ENCODE measurements around the gene DDX39A. TPM values are rescaled to one million over a fixed set of nuclear protein-coding genes. Genes with fewer than 3 reads are reported as not detected.

The DDX39A gene
- polyA plus RNA-seq, 1 of the 3 experiments (the other 2 are of a cell fraction) = 88.8 TPM

GRCh38 chr19:14370169-14370939 is 48.8 kb downstream of the DDX39A start (continued):
- TF ChIP-seq, protein P1, sequence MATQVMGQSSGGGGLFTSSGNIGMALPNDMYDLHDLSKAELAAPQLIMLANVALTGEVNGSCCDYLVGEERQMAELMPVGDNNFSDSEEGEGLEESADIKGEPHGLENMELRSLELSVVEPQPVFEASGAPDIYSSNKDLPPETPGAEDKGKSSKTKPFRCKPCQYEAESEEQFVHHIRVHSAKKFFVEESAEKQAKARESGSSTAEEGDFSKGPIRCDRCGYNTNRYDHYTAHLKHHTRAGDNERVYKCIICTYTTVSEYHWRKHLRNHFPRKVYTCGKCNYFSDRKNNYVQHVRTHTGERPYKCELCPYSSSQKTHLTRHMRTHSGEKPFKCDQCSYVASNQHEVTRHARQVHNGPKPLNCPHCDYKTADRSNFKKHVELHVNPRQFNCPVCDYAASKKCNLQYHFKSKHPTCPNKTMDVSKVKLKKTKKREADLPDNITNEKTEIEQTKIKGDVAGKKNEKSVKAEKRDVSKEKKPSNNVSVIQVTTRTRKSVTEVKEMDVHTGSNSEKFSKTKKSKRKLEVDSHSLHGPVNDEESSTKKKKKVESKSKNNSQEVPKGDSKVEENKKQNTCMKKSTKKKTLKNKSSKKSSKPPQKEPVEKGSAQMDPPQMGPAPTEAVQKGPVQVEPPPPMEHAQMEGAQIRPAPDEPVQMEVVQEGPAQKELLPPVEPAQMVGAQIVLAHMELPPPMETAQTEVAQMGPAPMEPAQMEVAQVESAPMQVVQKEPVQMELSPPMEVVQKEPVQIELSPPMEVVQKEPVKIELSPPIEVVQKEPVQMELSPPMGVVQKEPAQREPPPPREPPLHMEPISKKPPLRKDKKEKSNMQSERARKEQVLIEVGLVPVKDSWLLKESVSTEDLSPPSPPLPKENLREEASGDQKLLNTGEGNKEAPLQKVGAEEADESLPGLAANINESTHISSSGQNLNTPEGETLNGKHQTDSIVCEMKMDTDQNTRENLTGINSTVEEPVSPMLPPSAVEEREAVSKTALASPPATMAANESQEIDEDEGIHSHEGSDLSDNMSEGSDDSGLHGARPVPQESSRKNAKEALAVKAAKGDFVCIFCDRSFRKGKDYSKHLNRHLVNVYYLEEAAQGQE (IDR thresholded peaks at IDR 0.05; ENCODE audit: low read depth, low read length) = no peak
- TF ChIP-seq TEAD4 (IDR thresholded peaks at IDR 0.05; ENCODE audit: borderline replicate concordance, insufficient read depth) (no peak), YY1 (IDR thresholded peaks at IDR 0.05; ENCODE audit: low read depth) (no peak), TCF12 (IDR thresholded peaks at IDR 0.05) (no peak), FOXJ3 (CRISPR knock-in tag; IDR thresholded peaks at IDR 0.05) (no peak)

GRCh38 chr19:14369399-14370168 is 49.6 kb downstream of the DDX39A start:
- H3K4me3 ChIP-seq (ENCODE audit: low read depth in 2 of 2, low read length in 1 of 2) = no peak overlapping the region
- no peaks in the 10 kb centered on the region for H3K79me2 ChIP-seq (ENCODE audit: insufficient read depth)
- H3K27ac ChIP-seq (ENCODE audit: low read depth in 2 of 2, low read length in 1 of 2) = no peak overlapping the region
- no peaks in the 10 kb centered on the region for H3F3A ChIP-seq (replicated peaks; ENCODE audit: insufficient read depth)
- H4K20me1 ChIP-seq (ENCODE audit: insufficient read depth) = no peaks in the 10 kb centered on the region
- H3K9me2 ChIP-seq = no peaks in the 10 kb centered on the region
- H3K9me3 ChIP-seq = no peaks in the 10 kb centered on the region
- no peak overlapping the region for H3K9ac ChIP-seq
- H3K4me1 ChIP-seq (ENCODE audit: control insufficient read depth in 1 of 2, insufficient read depth in 2 of 2, low read depth in 1 of 2, low read length in 1 of 2) = peaks cover 0 to 6% of the 10 kb centered on the region in 2 experiments; a peak in 1 of 4 replicates
- peak overlapping the region; percentile 56; the same call in 1 of the 2 replicates for H2AFZ ChIP-seq (ENCODE audit: low read depth)
- POLR2A ChIA-PET = no interaction called here
- no peaks in the 10 kb centered on the region for H3K27me3 ChIP-seq (ENCODE audit: insufficient read depth)
- CTCF ChIA-PET = interaction anchor here (2.6 kb wide), 1 partner anchor 21 kb away, joined by 7 read pairs; no protein-coding TSS in a partner anchor
- no peak for DNase-seq
- no peaks in the 10 kb centered on the region for H3K36me3 ChIP-seq (replicated peaks in 1 of 2; ENCODE audit: control insufficient read depth in 1 of 2, insufficient read depth in 2 of 2, low read length in 1 of 2)
- 78% methylated on average over 18 of the region's 19 CpGs for WGBS (ENCODE audit: low lambda C conversion rate)
- no peak overlapping the region for H3K4me2 ChIP-seq
- TF ChIP-seq RFX5 (IDR thresholded peaks at IDR 0.05; ENCODE audit: low read length) = no peak
- TF ChIP-seq, protein P2, sequence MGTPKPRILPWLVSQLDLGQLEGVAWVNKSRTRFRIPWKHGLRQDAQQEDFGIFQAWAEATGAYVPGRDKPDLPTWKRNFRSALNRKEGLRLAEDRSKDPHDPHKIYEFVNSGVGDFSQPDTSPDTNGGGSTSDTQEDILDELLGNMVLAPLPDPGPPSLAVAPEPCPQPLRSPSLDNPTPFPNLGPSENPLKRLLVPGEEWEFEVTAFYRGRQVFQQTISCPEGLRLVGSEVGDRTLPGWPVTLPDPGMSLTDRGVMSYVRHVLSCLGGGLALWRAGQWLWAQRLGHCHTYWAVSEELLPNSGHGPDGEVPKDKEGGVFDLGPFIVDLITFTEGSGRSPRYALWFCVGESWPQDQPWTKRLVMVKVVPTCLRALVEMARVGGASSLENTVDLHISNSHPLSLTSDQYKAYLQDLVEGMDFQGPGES (IDR thresholded peaks at IDR 0.05; ENCODE audit: low read depth, low read length) = no peak
- TF ChIP-seq MXI1 (IDR thresholded peaks at IDR 0.05; ENCODE audit: low read depth, low read length) = no peak
- TF ChIP-seq EP300 (IDR thresholded peaks at IDR 0.05; ENCODE audit: borderline replicate concordance in 1 of 2, low read depth in 1 of 2, low read length in 1 of 2) = no peak
- no peak for TF ChIP-seq CTCF (IDR thresholded peaks at IDR 0.05)
- TF ChIP-seq, protein P3, sequence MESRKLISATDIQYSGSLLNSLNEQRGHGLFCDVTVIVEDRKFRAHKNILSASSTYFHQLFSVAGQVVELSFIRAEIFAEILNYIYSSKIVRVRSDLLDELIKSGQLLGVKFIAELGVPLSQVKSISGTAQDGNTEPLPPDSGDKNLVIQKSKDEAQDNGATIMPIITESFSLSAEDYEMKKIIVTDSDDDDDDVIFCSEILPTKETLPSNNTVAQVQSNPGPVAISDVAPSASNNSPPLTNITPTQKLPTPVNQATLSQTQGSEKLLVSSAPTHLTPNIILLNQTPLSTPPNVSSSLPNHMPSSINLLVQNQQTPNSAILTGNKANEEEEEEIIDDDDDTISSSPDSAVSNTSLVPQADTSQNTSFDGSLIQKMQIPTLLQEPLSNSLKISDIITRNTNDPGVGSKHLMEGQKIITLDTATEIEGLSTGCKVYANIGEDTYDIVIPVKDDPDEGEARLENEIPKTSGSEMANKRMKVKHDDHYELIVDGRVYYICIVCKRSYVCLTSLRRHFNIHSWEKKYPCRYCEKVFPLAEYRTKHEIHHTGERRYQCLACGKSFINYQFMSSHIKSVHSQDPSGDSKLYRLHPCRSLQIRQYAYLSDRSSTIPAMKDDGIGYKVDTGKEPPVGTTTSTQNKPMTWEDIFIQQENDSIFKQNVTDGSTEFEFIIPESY (IDR thresholded peaks at IDR 0.05; ENCODE audit: borderline replicate concordance, low read depth) = no peak
- TF ChIP-seq SIN3A (IDR thresholded peaks at IDR 0.05; ENCODE audit: borderline replicate concordance, low read depth, low read length) = no peak
- TF ChIP-seq RCOR1 (IDR thresholded peaks at IDR 0.05; ENCODE audit: low read length) = no peak
- TF ChIP-seq, protein P1 (IDR thresholded peaks at IDR 0.05; ENCODE audit: low read depth, low read length) = no peak
- TF ChIP-seq FOXM1 (IDR thresholded peaks at IDR 0.05; ENCODE audit: low read depth) = no peak
- no peak for TF ChIP-seq POLR2AphosphoS5 (IDR thresholded peaks at IDR 0.05; ENCODE audit: low read depth, low read length)
